Heart right ventricle (tissue), 16 donors: ENCODE measurements around the gene MTA3. TPM values are rescaled to one million over a fixed set of nuclear protein-coding genes. Genes with fewer than 3 reads are reported as not detected.

ENCODE experiments used
- ATAC-seq, 8 donors: fragments of 200-7000 bp; cut with Tn5 transposase; one replicate each; pipeline ENCODE4 v1.9.1; 2020; ENCODE audit warnings: mild to moderate bottlenecking in 8 of 8, moderate library complexity in 8 of 8, moderate number of reproducible peaks in 1 of 8
- DNase-seq, 2 donors: peaks; one replicate each; pipeline ENCODE4 v3.0.0-alpha.2; 2020
- H3K27ac ChIP-seq, 10 donors: fragments of 200-600 bp; sonication (generic) in 2 of 10; one replicate each; pipeline versions ENCODE4 v1.5.0 to v1.8.0; 2020 to 2022; ENCODE audit warnings: mild to moderate bottlenecking in 3 of 10
- H3K27me3 ChIP-seq, 7 donors: fragments of 200-600 bp; one replicate each; pipeline ENCODE4 v1.8.0; 2021 to 2022; ENCODE audit warnings: mild to moderate bottlenecking in 2 of 7
- H3K36me3 ChIP-seq, 9 donors: fragments of 200-600 bp; sonication (generic) in 1 of 9; one replicate each; pipeline versions ENCODE4 v1.5.0 to v1.8.0; 2020 to 2022; ENCODE audit warnings: mild to moderate bottlenecking in 2 of 9
- H3K4me1 ChIP-seq, 9 donors: fragments of 200-600 bp; sonication (generic) in 1 of 9; one replicate each; pipeline versions ENCODE4 v1.5.0 to v1.8.0; 2020 to 2022; ENCODE audit warnings: mild to moderate bottlenecking in 4 of 9
- H3K4me3 ChIP-seq, 10 donors: fragments of 200-600 bp; sonication (generic) in 2 of 10; one replicate each; pipeline versions ENCODE4 v1.5.0 to v1.8.0; 2020 to 2022; ENCODE audit warnings: mild to moderate bottlenecking in 7 of 10, moderate library complexity in 2 of 10
- H3K9me3 ChIP-seq, 11 donors: fragments of 200-600 bp in 10 of 11; sonication (generic) in 2 of 11; one replicate each; pipeline versions ENCODE4 v1.5.0 to v1.8.0; 2013 to 2022; ENCODE audit warnings: mild to moderate bottlenecking in 2 of 11, control low read depth in 1 of 11, moderate library complexity in 1 of 11
- CTCF ChIP-seq, 9 donors: fragments of 200-600 bp; sonication (generic) in 2 of 9; IDR thresholded peaks; one replicate each; pipeline versions ENCODE4 v1.5.0 to v1.8.0; 2021 to 2022; ENCODE audit warnings: antibody characterized with exemption in 9 of 9, mild to moderate bottlenecking in 5 of 9, moderate library complexity in 1 of 9
- WGBS, 2 donors: extraction: QIAGEN DNeasy Blood & Tissue Kit; methylation state at CpG; one replicate each; pipeline ENCODE4 v1.1.7; 2013; ENCODE audit warnings: inconsistent platforms in 1 of 2; 5-methylcytosine and 5-hydroxymethylcytosine counted together
- intact Hi-C, 10 donors: fragments of 100-400 bp; cut with DNase I; formaldehyde crosslinking; loops; one replicate each; pipeline versions ENCODE4 v1.11.1 to v1.14.2; 2022
- polyA plus RNA-seq, 2 donors: library from polyadenylated mRNA; stranded (reverse); fragments of 200-250 nt; gene quantifications; one replicate each; pipeline ENCODE4 v1.2.3, GENCODE V29; 2013
- total RNA-seq, 10 donors: library from RNA; stranded (reverse); fragmentation: NEBNext Ultra II Directional in 3 of 10; extraction: Animal tissue kit (Norgen Biotek cat#: 25700) in 3 of 10; gene quantifications; one replicate each; pipeline versions ENCODE4 v1.2.1 to v1.2.4, GENCODE V29; 2021 to 2023
- donor health status: Arrhythmogenic right ventricular cardiomyopathy.
- donor health status: ischemic (EF 13 %, LVEDD 7.1; RV severe dilation, severe dysfunction).
- donor health status: healthy with polysubstance abuse.
- donor health status: DM: no; HTN: yes; CAD: no.
- donor health status: DM: no; HTN: no; CAD: no.
- donor health status: ischemic (EF 25% LVEDD 6.9; RV normal size, moderate dysfunction).
- donor health status: ischemic (EF 25% LVEDD 5.7; RV mildly dilated, moderate dysfunction).
- donor health status: healthy.
- donor health status: DM: yes; HTN: yes; CAD: no.
- donor health status: Ischemic cardiomyopathy.
- donor health status: ischemic (EF 35%, LVEDD 5.7; RV mildly dilated, moderate dysfunction).
- donor health status: nonischemic (EF 11% LVEDD 7.7; RV severe dilation, severe dysfunction).
- donor health status: DM: yes; HTN: yes; CAD: no.
- donor health status: PGD.
- donor health status: ischemic (EF 29% LVEDD 5.4; RV normal size, mild dysfunction).
- donor health status: nonischemic (EF 23%, LVEDD 6.1; RV moderate dilation, normal function).

The MTA3 gene
- total and polyA plus RNA-seq, 12 donors: 11.2 to 29.4 (median 21.9) TPM

GRCh38 chr2:42755191-42755880, 186.9 kb downstream of the MTA3 start:
- 75 to 80% methylated on average over 14 of the region's 14 CpGs for WGBS, 2 donors

DNA sequence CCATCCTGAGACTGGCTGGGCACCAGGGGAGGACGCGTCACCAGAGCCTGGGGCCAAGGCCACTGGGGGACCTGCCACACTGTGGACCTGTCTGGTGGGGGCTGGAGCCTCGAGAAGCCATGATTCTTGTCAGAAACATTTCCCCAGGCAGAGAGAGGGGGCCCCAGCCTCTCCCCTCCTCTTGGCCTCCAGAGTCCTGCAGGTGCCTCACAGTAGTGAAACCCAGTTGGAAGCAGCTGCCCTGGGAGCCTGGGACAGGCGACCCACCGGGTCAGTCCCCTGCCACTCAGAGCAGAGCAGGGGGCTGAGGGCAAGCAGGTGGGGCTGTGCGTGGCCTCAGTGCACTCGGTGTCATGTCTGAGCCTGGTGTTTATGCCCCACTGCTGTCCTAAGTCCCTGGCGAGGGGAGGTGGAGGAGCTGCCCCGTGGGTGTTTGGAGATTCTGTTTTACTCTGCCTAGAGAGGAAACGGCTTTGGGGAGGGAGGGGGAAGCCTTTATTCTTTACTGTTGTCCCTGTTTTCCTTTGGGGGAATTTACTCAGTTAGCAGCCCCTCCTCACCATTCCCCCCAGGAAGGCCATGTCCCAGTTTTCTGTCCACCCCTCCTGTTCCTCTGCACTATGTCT, 187.8 kb downstream of the MTA3 start:
- no peak for TF ChIP-seq CTCF (IDR thresholded peaks at IDR 0.05)
- Histone ChIP-seq H3K27ac (no peak overlapping the region), H3K4me1 (peaks cover 3 to 42% (median 16%) of the 10 kb centered on the region in 9 donors), H3K4me3 (no peak overlapping the region), H3K27me3 (no peaks in the 10 kb centered on the region), H3K9me3 (no peaks in the 10 kb centered on the region), H3K36me3 (peaks cover 0 to 15% (median 0%) of the 10 kb centered on the region in 9 donors)
- DNase-seq (no peak), ATAC-seq (no peak)
- 81 to 88% methylated on average over 10 of the region's 10 CpGs for WGBS, 2 donors
- intact Hi-C loops: no loop called here

More at GRCh38 chr2:42755191-42755880, 186.9 kb downstream of the MTA3 start:
- DNase-seq: no peak
- peak in 3 of 8 donors; percentile 8 to 31 (median 14) for ATAC-seq
- no peaks in the 10 kb centered on the region for H3K9me3 ChIP-seq
- H3K4me3 ChIP-seq: no peak overlapping the region
- intact Hi-C loops: no loop called here
- no peaks in the 10 kb centered on the region for H3K27me3 ChIP-seq
- H3K4me1 ChIP-seq: peaks cover 3 to 46% (median 16%) of the 10 kb centered on the region in 9 donors
- H3K36me3 ChIP-seq: peaks cover 0 to 19% (median 0%) of the 10 kb centered on the region in 9 donors
- TF ChIP-seq CTCF (IDR thresholded peaks at IDR 0.05): no peak
- peak overlapping the region in 2 of 10 donors; percentile 29 to 72 for H3K27ac ChIP-seq

- intact Hi-C loops: no loop called here
- Histone ChIP-seq H3K36me3 (peaks cover 0 to 14% (median 0%) of the 10 kb centered on the region in 9 donors), H3K27ac (no peak overlapping the region), H3K9me3 (no peaks in the 10 kb centered on the region), H3K27me3 (no peaks in the 10 kb centered on the region), H3K4me3 (no peak overlapping the region), H3K4me1 (peaks cover 3 to 34% (median 16%) of the 10 kb centered on the region in 9 donors)
- no peak for TF ChIP-seq CTCF (IDR thresholded peaks at IDR 0.05)
- WGBS, 2 donors: 83 to 93% methylated on average over 6 of the region's 6 CpGs
- DNase-seq (no peak), ATAC-seq (no peak)
These were observed 188.6 kb downstream of the MTA3 start for GRCh38 chr2:42756966-42757513.

DNA sequence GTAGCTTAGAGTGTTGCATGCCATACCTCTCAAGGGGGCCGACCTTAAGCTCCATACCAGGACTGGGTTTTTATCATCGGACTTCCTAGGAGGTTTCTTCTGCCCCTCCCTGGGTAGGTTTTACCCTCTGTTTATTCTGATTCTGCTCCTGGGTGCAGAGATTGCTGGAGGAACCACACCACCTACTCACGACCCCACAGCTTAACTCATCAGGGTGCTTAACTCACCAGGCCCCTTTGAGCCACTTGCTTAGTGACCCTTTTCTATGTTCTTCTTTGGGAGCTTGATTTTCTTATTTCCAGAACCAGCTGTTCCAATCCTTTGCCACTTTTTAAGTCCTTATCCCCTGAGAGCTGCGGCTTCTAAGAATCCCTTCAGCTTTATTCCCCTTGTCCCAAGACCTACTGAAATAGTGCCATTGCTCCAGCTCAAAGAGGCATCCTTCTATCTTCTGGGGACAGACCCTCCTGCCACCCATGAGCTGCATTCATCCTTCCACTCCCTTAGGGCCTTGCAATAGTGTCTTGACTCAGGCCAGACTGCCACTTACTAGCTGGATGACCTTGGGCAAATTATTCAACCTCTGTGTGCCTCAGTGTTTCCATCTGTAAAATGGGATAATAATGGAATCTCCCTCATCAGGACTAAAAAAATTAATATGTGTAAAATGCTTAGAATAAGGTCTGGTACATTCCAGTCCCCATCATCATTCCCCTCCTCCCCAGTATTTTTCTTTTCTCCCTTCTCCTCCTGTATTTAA, 189.7 kb downstream of the MTA3 start:
- ATAC-seq (no peak), DNase-seq (no peak)
- Histone ChIP-seq H3K9me3 (no peaks in the 10 kb centered on the region), H3K27me3 (no peaks in the 10 kb centered on the region), H3K27ac (no peak overlapping the region), H3K4me1 (peaks cover 3 to 27% (median 16%) of the 10 kb centered on the region in 9 donors), H3K4me3 (no peak overlapping the region), H3K36me3 (peaks cover 0 to 10% (median 0%) of the 10 kb centered on the region in 9 donors)
- TF ChIP-seq CTCF (IDR thresholded peaks at IDR 0.05): no peak
- 82 to 91% methylated on average over 4 of the region's 4 CpGs for WGBS, 2 donors
- intact Hi-C loops: no loop called here
